ENCODE measurements around the gene ALG13.
"Not testable (repeated sequence)": the region's sequence is repeated elsewhere in the genome, so short reads cannot be mapped to it uniquely, and the experiment has no call there.

Gene ALG13

GRCh38 chrX:111759686-111760085, 78.7 kb downstream of the ALG13 start:
- no peak for DNase-seq

- no peak for DNase-seq
Observed at GRCh38 chrX:111761578-111762135, 80.7 kb downstream of the ALG13 start.

DNA sequence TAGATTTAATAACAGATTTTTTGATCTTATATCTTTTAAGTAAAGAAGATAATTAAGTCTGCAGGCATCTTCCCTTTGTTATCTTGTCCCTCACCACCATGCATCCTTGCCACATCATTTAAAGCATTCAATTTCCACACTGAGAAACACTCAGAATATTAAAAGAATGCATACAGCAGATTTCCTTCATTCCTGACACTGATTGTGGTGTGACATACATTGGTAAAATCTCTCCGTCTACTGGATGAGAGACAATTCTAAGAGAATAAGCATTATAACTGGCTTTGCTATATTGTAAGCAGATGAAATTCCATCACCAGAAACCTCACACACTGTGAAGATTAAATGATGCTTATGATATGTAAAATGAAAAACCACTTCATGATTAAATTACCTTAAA, 97.6 kb downstream of the ALG13 start:
- DNase-seq = no peak

DNA sequence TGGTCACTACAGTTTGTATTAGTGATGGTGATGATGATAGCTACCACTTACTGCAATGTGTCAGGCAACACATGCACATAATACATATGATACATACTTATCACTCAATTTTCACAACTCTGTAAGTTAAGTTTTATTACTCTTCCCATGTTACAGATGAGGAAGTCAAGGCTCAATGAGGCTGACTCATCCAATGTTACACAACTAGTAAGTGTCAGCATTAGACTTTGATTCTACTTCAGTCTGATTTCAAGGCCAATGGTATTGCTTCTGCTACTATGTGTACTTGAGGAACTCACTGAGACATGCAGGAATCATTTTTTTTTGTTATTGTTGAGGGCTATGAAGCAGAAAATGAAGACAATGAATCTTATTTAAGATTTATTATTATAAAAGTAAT, 98.6 kb downstream of the ALG13 start:
- no peak for DNase-seq

- peak in 1 of 56 donors; percentile 0 for DNase-seq
Observed at GRCh38 chrX:111784667-111785066, 103.7 kb downstream of the ALG13 start.

DNA sequence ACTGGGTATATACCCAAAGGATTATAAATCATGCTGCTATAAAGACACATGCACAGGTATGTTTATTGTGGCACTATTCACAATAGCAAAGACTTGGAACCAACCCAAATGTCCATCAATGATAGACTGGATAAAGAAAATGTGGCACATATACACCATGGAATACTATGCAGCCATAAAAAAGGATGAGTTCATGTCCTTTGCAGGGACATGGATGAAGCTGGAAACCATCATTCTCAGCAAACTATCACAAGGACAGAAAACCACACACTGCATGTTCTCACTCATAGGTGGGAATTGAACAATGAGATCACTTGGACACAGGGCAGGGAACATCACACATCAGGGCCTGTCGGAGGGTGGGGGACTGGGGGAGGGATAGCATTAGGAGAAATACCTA, 109.1 kb downstream of the ALG13 start:
- DNase-seq = not testable (repeated sequence)

All from amygdala (tissue), 56 donors.